Dermis lymphatic vessel endothelial cell (primary cell): ENCODE results near the gene PSMC2. TPM values are rescaled to one million over a fixed set of nuclear protein-coding genes. Genes with fewer than 3 reads are reported as not detected.

ENCODE experiments used
- total RNA-seq: library from RNA; depleted of rRNA; stranded (reverse); fragments of >200 nt; gene quantifications from 2 replicates; pipeline ENCODE4 v1.2.1, GENCODE V29; 2014

The PSMC2 gene
- total RNA-seq, result 139 and 190 TPM in 2 replicates

DNA sequence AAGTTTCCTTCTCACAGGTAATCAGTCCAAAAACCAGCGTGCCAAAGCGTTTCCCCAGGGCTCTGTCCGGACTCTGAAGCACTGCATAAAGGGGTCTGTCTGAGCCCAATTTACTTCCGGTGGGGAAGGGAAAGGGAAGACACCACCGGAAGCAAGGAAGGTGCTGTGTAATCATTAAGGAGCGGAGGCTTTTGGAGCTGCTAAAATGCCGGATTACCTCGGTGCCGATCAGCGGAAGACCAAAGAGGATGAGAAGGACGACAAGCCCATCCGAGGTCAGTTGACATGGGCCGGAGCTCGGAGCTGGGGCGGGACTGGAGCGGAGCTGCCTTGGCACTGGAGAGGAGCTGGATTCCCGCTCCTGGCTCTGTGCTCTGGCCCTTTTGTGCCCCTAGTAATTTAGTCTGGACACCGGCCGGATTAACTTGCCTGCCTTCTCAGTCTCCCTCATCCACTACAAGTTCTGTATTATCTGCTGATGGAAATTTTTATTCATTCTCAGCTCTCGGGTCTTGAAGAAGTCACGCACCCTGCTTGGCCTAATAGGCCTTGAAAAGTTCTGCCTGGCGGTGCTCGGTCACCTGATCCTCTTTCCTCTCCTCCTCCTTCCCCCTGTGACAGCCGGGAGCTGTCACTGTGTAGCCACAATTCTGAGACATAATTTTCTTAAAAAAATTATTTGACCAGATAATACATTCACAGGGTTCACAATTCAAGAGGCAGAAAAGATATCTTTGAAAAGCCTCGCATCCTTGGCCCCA, at the start of gene PSMC2:
TSS of gene PSMC2 (plus strand) at position 137 of the 761 bp plus-strand sequence. CDS start at position 206, 69 bp downstream.

DNA sequence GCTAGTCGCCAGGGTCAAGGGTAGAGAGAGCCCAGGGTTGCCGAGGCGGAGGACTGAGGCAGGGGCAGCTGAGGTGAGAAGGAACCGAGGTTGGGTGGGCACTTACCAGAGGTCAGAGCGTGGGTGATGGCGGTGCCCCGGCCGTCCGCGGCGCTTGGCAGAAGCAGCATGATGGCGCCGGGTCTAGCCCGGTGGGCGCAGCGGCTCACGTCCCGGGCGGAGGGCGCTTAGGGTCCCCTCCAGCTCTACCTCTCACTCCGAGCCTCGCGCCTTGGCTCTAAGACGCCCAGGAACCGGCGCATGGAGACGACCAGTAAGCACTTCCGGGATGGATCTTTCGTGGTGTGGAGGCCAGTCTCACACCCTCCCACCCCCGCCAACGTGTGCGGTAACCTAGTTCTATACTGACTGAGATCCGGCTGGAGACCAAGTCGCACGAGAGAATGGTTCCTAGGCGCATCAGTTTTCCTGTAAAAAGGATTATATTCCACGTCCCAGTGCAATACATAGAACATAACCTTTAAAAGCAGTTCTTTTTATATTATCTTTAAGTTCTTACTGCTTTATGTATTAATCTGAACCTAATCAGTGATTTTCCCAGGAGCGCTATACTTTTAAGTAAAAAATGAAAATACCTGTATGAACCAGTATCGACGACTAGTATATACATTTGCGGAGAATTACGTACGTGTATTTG, 2.8 kb upstream of the PSMC2 start, which contains the start of gene DNAJC2:
TSS of gene DNAJC2 (minus strand) at position 315 of the 697 bp plus-strand sequence. CDS start at position 170, 145 bp downstream.

Other genes with a start within 250 kb of the PSMC2 start
- 2.8 and 4.0 TPM in 2 replicates for gene NAPEPLD, start 198.5 kb upstream of the PSMC2 start, total RNA-seq
- gene PMPCB, start 50.2 kb upstream of the PSMC2 start, total RNA-seq, result 43.7 and 65.8 TPM in 2 replicates
- 11.9 and 15.2 TPM in 2 replicates for gene DNAJC2, start 2.9 kb upstream of the PSMC2 start, total RNA-seq
- gene SLC26A5, start 98.6 kb downstream of the PSMC2 start, total RNA-seq, result 1.5 and 2.3 TPM in 2 replicates